Sigmoid colon (tissue), 7 donors: ENCODE measurements around the gene LEUTX. TPM values are rescaled to one million over a fixed set of nuclear protein-coding genes. Genes with fewer than 3 reads are reported as not detected.

Source experiments
- DNase-seq: peaks from one replicate; pipeline ENCODE4 v3.0.0-alpha.2; 2019
- H3K27ac ChIP-seq, 4 donors: fragments of 200-600 bp; sonication (generic); one replicate each; pipeline ENCODE4 v1.5.1; 2016 to 2019; ENCODE audit warnings: mild to moderate bottlenecking in 1 of 4
- H3K27me3 ChIP-seq, 3 donors: fragments of 200-600 bp; sonication (generic); one replicate each; pipeline ENCODE4 v1.5.1; 2019; ENCODE audit warnings: mild to moderate bottlenecking in 1 of 3
- H3K36me3 ChIP-seq, 4 donors: fragments of 200-600 bp; sonication (generic); one replicate each; pipeline ENCODE4 v1.5.1; 2016 to 2019
- H3K4me1 ChIP-seq, 4 donors: fragments of 200-600 bp; sonication (generic); one replicate each; pipeline ENCODE4 v1.5.1; 2017 to 2019
- H3K4me3 ChIP-seq, 4 donors: fragments of 200-600 bp; sonication (generic); one replicate each; pipeline ENCODE4 v1.5.1; 2017 to 2019; ENCODE audit warnings: mild to moderate bottlenecking in 2 of 4, moderate library complexity in 1 of 4
- H3K9me3 ChIP-seq, 4 donors: fragments of 200-600 bp in 3 of 4; sonication (generic) in 3 of 4; one replicate each; pipeline versions ENCODE4 v1.5.1 to v1.6.1; 2013 to 2019
- EP300 ChIP-seq, 4 donors: sonication (generic); formaldehyde crosslinking; IDR thresholded peaks; one replicate each; pipeline ENCODE4 v1.6.1; 2017; ENCODE audit warnings: antibody characterized with exemption in 4 of 4
- POLR2A ChIP-seq, 2 donors: fragments of 450-650 bp; IDR thresholded peaks; one replicate each; pipeline ENCODE4 v1.6.1; 2016; ENCODE audit warnings: antibody characterized with exemption in 2 of 2, mild to moderate bottlenecking in 2 of 2, moderate library complexity in 2 of 2
- POLR2AphosphoS5 ChIP-seq, 4 donors: sonication (generic); formaldehyde crosslinking; IDR thresholded peaks; one replicate each; pipeline ENCODE4 v1.6.1; 2017; ENCODE audit warnings: antibody characterized with exemption in 4 of 4
- WGBS, 2 donors: extraction: QIAGEN DNeasy Blood & Tissue Kit; methylation state at CpG; one replicate each; pipeline ENCODE4 v1.1.7; 2013; 5-methylcytosine and 5-hydroxymethylcytosine counted together
- intact Hi-C: fragments of 100-400 bp; cut with DNase I; formaldehyde crosslinking; loops from one replicate; pipeline ENCODE4 v1.15.1; 2023
- polyA plus RNA-seq, 3 donors: library from polyadenylated mRNA; stranded (reverse); fragments of 200-250 nt; gene quantifications; one replicate each; pipeline ENCODE4 v1.2.3, GENCODE V29; 2013
- total RNA-seq, 4 donors: library from RNA; depleted of rRNA; stranded (reverse); fragments of >200 nt; gene quantifications; one replicate each; pipeline ENCODE4 v1.1.0, GENCODE V29; 2016
- TF ChIP-seq, protein P1 (sequence below), 4 experiments: fragments of 450-650 bp in 3 of 4; fragments of 200-600 bp in 1 of 4; IDR thresholded peaks; one replicate each; pipeline ENCODE4 v1.5.1; 2016 to 2019; ENCODE audit warnings: antibody characterized with exemption in 4 of 4, mild to moderate bottlenecking in 3 of 4, moderate library complexity in 2 of 4
- donor health status: healthy with polysubstance abuse.
- donor health status: Bipolar disorder and iron deficiency.
- donor health status: healthy.

Gene LEUTX, protein sequence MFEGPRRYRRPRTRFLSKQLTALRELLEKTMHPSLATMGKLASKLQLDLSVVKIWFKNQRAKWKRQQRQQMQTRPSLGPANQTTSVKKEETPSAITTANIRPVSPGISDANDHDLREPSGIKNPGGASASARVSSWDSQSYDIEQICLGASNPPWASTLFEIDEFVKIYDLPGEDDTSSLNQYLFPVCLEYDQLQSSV
- total RNA-seq (not detected), polyA plus RNA-seq (not detected)

DNA sequence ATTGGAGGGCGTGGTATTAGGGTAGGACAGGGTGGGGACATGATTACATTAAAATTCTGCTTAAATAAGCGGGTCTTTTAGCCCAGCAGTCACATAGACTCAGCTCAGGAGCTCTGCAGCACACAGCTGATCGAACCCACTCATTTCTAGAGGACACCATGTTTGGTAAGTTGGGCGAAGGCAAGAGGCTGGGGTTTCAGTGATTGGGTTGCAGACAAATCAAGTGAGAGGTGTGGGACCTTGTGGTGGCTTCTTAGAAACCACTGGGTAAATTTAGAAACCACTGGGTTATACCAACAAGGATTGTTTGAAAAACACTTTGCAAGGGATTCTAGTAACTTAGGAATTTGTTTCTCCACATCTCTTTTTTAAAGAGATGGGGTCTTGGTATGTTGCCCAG, at the start of gene LEUTX:
TSS of gene LEUTX (plus strand) at position 92 of the 400 bp plus-strand sequence. CDS start at position 159, 67 bp downstream.
- TF ChIP-seq EP300 (IDR thresholded peaks at IDR 0.05), result no peak
- no peak for TF ChIP-seq POLR2AphosphoS5 (IDR thresholded peaks at IDR 0.05)
- TF ChIP-seq, protein P1, sequence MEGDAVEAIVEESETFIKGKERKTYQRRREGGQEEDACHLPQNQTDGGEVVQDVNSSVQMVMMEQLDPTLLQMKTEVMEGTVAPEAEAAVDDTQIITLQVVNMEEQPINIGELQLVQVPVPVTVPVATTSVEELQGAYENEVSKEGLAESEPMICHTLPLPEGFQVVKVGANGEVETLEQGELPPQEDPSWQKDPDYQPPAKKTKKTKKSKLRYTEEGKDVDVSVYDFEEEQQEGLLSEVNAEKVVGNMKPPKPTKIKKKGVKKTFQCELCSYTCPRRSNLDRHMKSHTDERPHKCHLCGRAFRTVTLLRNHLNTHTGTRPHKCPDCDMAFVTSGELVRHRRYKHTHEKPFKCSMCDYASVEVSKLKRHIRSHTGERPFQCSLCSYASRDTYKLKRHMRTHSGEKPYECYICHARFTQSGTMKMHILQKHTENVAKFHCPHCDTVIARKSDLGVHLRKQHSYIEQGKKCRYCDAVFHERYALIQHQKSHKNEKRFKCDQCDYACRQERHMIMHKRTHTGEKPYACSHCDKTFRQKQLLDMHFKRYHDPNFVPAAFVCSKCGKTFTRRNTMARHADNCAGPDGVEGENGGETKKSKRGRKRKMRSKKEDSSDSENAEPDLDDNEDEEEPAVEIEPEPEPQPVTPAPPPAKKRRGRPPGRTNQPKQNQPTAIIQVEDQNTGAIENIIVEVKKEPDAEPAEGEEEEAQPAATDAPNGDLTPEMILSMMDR (IDR thresholded peaks at IDR 0.05), result no peak
- TF ChIP-seq POLR2A (IDR thresholded peaks at IDR 0.05), result no peak

GRCh38 chr19:39729594-39729993, 49.1 kb upstream of the LEUTX start:
- WGBS, 2 donors, result 33 to 49% methylated on average over 4 of the region's 4 CpGs
- intact Hi-C loops, result no loop called here
- no peak overlapping the region for H3K27ac ChIP-seq
- H3K4me3 ChIP-seq, result no peak overlapping the region
- DNase-seq, result no peak
- TF ChIP-seq, protein P1 (IDR thresholded peaks at IDR 0.05), result no peak
- TF ChIP-seq EP300 (IDR thresholded peaks at IDR 0.05) (no peak), POLR2A (IDR thresholded peaks at IDR 0.05) (no peak), POLR2AphosphoS5 (IDR thresholded peaks at IDR 0.05) (no peak)
- H3K36me3 ChIP-seq, result no peaks in the 10 kb centered on the region
- no peaks in the 10 kb centered on the region for H3K9me3 ChIP-seq
- no peaks in the 10 kb centered on the region for H3K27me3 ChIP-seq
- no peaks in the 10 kb centered on the region for H3K4me1 ChIP-seq

More for the DNA sequence above, at the start of gene LEUTX:
- WGBS, 2 donors, result 64 to 73% methylated on average over 4 of the region's 4 CpGs
- no peaks in the 10 kb centered on the region for H3K36me3 ChIP-seq
- H3K9me3 ChIP-seq, result no peaks in the 10 kb centered on the region
- DNase-seq, result no peak
- H3K4me3 ChIP-seq, result no peak within 1 kb of the TSS
- no peaks in the 10 kb centered on the region for H3K4me1 ChIP-seq
- intact Hi-C loops, result no loop called here
- H3K27ac ChIP-seq, result no peak within 1 kb of the TSS
- peaks cover 0 to 15% (median 0%) of the 10 kb centered on the region in 3 donors for H3K27me3 ChIP-seq

DNA sequence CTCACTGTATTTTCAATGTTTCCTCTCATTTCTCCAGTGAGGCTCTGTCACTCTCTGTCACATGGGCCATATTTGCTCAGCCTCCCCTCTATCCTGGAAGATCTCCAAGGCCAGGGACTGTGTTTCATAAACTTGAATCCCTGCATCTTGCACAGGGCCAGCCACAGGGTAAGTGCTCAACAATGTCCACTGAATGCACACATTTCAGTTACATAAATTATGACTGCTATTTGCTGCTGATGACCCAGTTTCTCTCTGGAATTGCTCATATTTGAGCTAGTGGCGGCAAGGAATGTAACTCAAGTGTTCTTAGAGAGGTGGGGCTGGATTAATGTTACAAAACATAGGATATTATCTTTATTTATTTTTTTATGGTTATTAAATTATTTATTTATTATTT, 47.0 kb upstream of the LEUTX start:
- Histone ChIP-seq H3K27me3 (no peaks in the 10 kb centered on the region), H3K9me3 (no peaks in the 10 kb centered on the region), H3K4me1 (no peaks in the 10 kb centered on the region), H3K27ac (no peak overlapping the region), H3K4me3 (no peak overlapping the region), H3K36me3 (no peaks in the 10 kb centered on the region)
- TF ChIP-seq EP300 (IDR thresholded peaks at IDR 0.05), result no peak
- TF ChIP-seq, protein P1 (IDR thresholded peaks at IDR 0.05), result no peak
- no peak for TF ChIP-seq POLR2A (IDR thresholded peaks at IDR 0.05)
- TF ChIP-seq POLR2AphosphoS5 (IDR thresholded peaks at IDR 0.05), result no peak
- DNase-seq, result no peak
- WGBS, 2 donors, result 88 to 92% methylated on average over 1 of the region's 1 CpG
- intact Hi-C loops, result no loop called here

GRCh38 chr19:39733841-39734240, 44.8 kb upstream of the LEUTX start:
- Histone ChIP-seq H3K27ac (no peak overlapping the region), H3K27me3 (peaks cover 0 to 7% (median 0%) of the 10 kb centered on the region in 3 donors), H3K4me1 (no peaks in the 10 kb centered on the region), H3K4me3 (no peak overlapping the region), H3K36me3 (no peaks in the 10 kb centered on the region), H3K9me3 (no peaks in the 10 kb centered on the region)
- WGBS, 2 donors, result 88 to 90% methylated on average over 2 of the region's 2 CpGs
- DNase-seq, result no peak
- no peak for TF ChIP-seq EP300 (IDR thresholded peaks at IDR 0.05)
- TF ChIP-seq, protein P1 (IDR thresholded peaks at IDR 0.05), result no peak
- intact Hi-C loops, result no loop called here

DNA sequence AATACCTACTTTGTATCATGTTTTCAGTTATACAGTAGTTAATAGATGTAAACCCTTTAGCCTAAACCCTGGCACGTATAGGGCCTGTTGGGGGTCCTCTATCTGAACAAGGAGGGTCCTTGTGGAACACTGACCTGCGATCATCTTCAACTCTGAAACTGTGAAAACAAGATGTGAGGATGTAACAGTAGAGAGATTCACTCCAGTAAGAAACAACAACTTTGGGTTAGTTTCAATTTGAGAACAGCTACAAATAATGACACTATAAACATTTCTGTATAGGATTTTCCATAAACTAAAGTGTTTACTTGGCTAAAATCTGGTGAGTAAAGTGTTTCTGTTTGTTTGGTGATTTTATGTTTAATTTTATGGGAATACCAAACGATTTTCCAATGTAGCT, 43.0 kb upstream of the LEUTX start:
- H3K27ac ChIP-seq, result no peak overlapping the region
- no peaks in the 10 kb centered on the region for H3K36me3 ChIP-seq
- intact Hi-C loops, result no loop called here
- H3K4me3 ChIP-seq, result no peak overlapping the region
- no peak for TF ChIP-seq POLR2AphosphoS5 (IDR thresholded peaks at IDR 0.05)
- TF ChIP-seq POLR2A (IDR thresholded peaks at IDR 0.05), result no peak
- TF ChIP-seq EP300 (IDR thresholded peaks at IDR 0.05), result no peak
- TF ChIP-seq, protein P1 (IDR thresholded peaks at IDR 0.05), result no peak
- peaks cover 0 to 10% (median 0%) of the 10 kb centered on the region in 3 donors for H3K27me3 ChIP-seq
- no peaks in the 10 kb centered on the region for H3K9me3 ChIP-seq
- H3K4me1 ChIP-seq, result no peaks in the 10 kb centered on the region
- 30 to 41% methylated on average over 3 of the region's 3 CpGs for WGBS, 2 donors
- no peak for DNase-seq
